Skin of body (tissue), 3 donors: Measurements from ENCODE around the gene LIMK2. TPM values are rescaled to one million over a fixed set of nuclear protein-coding genes. Genes with fewer than 3 reads are reported as not detected.

Experiments used
- DNase-seq: peaks from one replicate; lab custom pipeline; 2025; lab: John Stamatoyannopoulos, UW
- small RNA-seq: library from RNA; depleted of rRNA; stranded (forward); fragments of <200 nt; gene quantifications from one replicate; pipeline ENCODE3, GENCODE V24; 2014; ENCODE audit warnings: low replicate concordance
- total RNA-seq: library from RNA; depleted of rRNA; stranded (reverse); fragments of >200 nt; gene quantifications from one replicate; pipeline ENCODE4 v1.2.3, GENCODE V29; 2014

The LIMK2 gene
- total RNA-seq, 1 donor from 2014 or later = 72.7 TPM

DNA sequence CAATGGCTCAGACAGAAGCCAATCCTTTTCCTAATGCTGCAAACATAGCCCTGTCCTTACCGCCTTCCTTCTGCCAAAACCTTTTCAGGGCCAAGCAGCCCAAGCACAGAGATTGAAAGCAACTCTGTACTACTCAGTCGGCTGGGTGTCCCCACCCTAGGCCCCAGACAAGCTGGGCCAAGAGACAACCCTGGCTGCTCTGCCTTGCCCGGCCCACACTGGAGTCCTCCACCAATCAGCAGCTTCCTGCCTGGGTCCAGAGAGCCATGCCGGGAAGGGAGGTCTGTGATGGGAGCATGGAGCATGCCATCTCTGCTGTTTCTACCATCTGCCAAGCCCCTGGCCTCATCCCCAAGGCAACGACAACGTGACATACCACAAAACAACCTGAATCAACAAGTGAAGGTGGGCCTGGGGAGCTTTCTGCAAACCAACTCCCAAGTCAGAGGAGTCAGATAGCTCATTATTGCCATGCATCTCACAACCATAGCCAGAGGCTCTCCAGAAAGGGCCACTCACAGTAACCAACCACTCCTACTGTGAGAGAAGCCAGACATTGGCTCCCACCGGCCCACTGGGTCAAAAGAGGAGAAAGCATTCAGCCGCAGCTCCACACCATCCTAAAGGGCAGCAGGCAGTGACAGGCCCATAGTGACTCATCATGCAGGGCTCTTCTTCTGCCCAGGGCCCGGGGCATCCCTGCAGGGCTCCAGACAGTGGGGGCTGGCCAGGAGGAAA, 115.9 kb downstream of the LIMK2 start:
- DNase-seq = no peak

DNA sequence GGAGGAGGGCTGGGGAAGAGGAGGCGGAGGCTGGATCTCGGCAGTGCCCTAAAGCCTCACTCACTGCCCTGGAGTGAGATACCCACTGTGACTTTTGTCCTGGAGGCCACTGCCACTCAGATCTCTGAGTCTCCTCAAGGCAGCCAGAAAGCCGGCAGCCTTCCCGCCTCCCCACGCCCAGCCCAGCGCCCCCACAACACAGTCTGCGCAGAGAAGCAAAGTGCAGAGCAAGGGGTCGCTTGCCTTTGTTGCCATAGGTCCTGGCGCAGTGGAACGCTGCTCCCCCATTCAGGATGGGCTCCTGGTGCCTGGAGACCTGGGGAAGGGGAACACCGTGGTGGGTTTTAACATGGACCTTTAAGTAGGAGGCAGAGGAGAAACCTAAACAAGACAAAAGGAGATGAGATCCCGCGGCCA, 116.5 kb downstream of the LIMK2 start:
- DNase-seq = no peak

GRCh38 chr22:31329029-31329428, 116.9 kb downstream of the LIMK2 start:
- no peak for DNase-seq

Small RNAs within 50 kb of the gene (small RNA-seq; reads per million reads assigned to genes)
- gene RF00019 = not detected
- gene RNA5SP496 = not detected
- not detected for gene RNU6-1128P

Other genes starting within 250 kb of the LIMK2 start
- 17.8 TPM for gene MORC2, start 243.5 kb upstream of the LIMK2 start, total RNA-seq
- gene TUG1, start 243.0 kb upstream of the LIMK2 start, total RNA-seq = 85.5 TPM
- 100 TPM for gene SMTN, start 131.0 kb upstream of the LIMK2 start, total RNA-seq
- 33.1 TPM for gene SELENOM, start 104.7 kb upstream of the LIMK2 start, total RNA-seq
- 0.39 TPM for gene INPP5J, start 89.3 kb upstream of the LIMK2 start, total RNA-seq
- gene PLA2G3, start 71.8 kb upstream of the LIMK2 start, total RNA-seq = 0.49 TPM
- gene RNF185, start 52.1 kb upstream of the LIMK2 start, total RNA-seq = 22.0 TPM
- gene PIK3IP1, start 80.2 kb downstream of the LIMK2 start, total RNA-seq = 14.9 TPM
- 10.8 TPM for gene PATZ1, start 134.0 kb downstream of the LIMK2 start, total RNA-seq
- 66.0 TPM for gene DRG1, start 187.3 kb downstream of the LIMK2 start, total RNA-seq